ENCODE data around the gene OARD1.

The OARD1 gene

GRCh38 chr6:41047306-41047705 lies 24.9 kb downstream of the OARD1 start (continued):
- TF ChIP-seq TSHZ2 (CRISPR knock-in tag; IDR thresholded peaks at IDR 0.05) (no peak), SNAI2 (CRISPR knock-in tag; IDR thresholded peaks at IDR 0.05) (no peak), OSR1 (CRISPR knock-in tag; IDR thresholded peaks at IDR 0.05) (no peak), CSRNP3 (CRISPR knock-in tag; IDR thresholded peaks at IDR 0.05) (no peak), PPARA (CRISPR knock-in tag; IDR thresholded peaks at IDR 0.05; ENCODE audit: borderline replicate concordance) (no peak), ZNF70 (CRISPR knock-in tag; IDR thresholded peaks at IDR 0.05) (no peak), BACH2 (CRISPR knock-in tag; IDR thresholded peaks at IDR 0.05; ENCODE audit: borderline replicate concordance) (no peak), ISL1 (CRISPR knock-in tag; IDR thresholded peaks at IDR 0.05) (no peak), TCF4 (CRISPR knock-in tag; IDR thresholded peaks at IDR 0.05; ENCODE audit: borderline replicate concordance) (no peak)

- no peak for ATAC-seq
- TF ChIP-seq TCF4 (CRISPR knock-in tag; IDR thresholded peaks at IDR 0.05; ENCODE audit: borderline replicate concordance): no peak
- no peak for TF ChIP-seq ESRRG (CRISPR knock-in tag; IDR thresholded peaks at IDR 0.05)
- no peak for TF ChIP-seq ZNF70 (CRISPR knock-in tag; IDR thresholded peaks at IDR 0.05)
- no peak for TF ChIP-seq RARB (CRISPR knock-in tag; IDR thresholded peaks at IDR 0.05)
- TF ChIP-seq CSRNP3 (CRISPR knock-in tag; IDR thresholded peaks at IDR 0.05): no peak
- TF ChIP-seq CSDC2 (CRISPR knock-in tag; IDR thresholded peaks at IDR 0.05): no peak
- TF ChIP-seq PATZ1 (CRISPR knock-in tag; IDR thresholded peaks at IDR 0.05; ENCODE audit: borderline replicate concordance): no peak
- TF ChIP-seq ISL1 (CRISPR knock-in tag; IDR thresholded peaks at IDR 0.05): no peak
- no peak for TF ChIP-seq GLIS3 (CRISPR knock-in tag; IDR thresholded peaks at IDR 0.05)
- no peak for TF ChIP-seq ZFP30 (CRISPR knock-in tag; IDR thresholded peaks at IDR 0.05)
- TF ChIP-seq ZNF8 (CRISPR knock-in tag; IDR thresholded peaks at IDR 0.05): no peak
- no peak for TF ChIP-seq TSHZ2 (CRISPR knock-in tag; IDR thresholded peaks at IDR 0.05)
- TF ChIP-seq TOX (CRISPR knock-in tag; IDR thresholded peaks at IDR 0.05; ENCODE audit: borderline replicate concordance): no peak
Measured at GRCh38 chr6:41046084-41046483, 26.1 kb downstream of the OARD1 start.

GRCh38 chr6:41045664-41046063 lies 26.5 kb downstream of the OARD1 start:
- no peak for ATAC-seq
- no peak for TF ChIP-seq TSHZ2 (CRISPR knock-in tag; IDR thresholded peaks at IDR 0.05)
- no peak for TF ChIP-seq POU6F1 (CRISPR knock-in tag; IDR thresholded peaks at IDR 0.05; ENCODE audit: borderline replicate concordance, low read depth)
- no peak for TF ChIP-seq ZNF70 (CRISPR knock-in tag; IDR thresholded peaks at IDR 0.05)
- no peak for TF ChIP-seq TCF4 (CRISPR knock-in tag; IDR thresholded peaks at IDR 0.05; ENCODE audit: borderline replicate concordance)
- TF ChIP-seq CSDC2 (CRISPR knock-in tag; IDR thresholded peaks at IDR 0.05): no peak
- no peak for TF ChIP-seq BACH2 (CRISPR knock-in tag; IDR thresholded peaks at IDR 0.05; ENCODE audit: borderline replicate concordance)
- TF ChIP-seq RARB (CRISPR knock-in tag; IDR thresholded peaks at IDR 0.05): no peak
- no peak for TF ChIP-seq SNAI2 (CRISPR knock-in tag; IDR thresholded peaks at IDR 0.05)
- no peak for TF ChIP-seq CSRNP3 (CRISPR knock-in tag; IDR thresholded peaks at IDR 0.05)

All from SK-N-SH treated with all-trans-retinoic acid at 6 μM for 48 hours (cell line).